22Rv1 (cell line): ENCODE measurements around the gene PRAMEF12.

Experiments
- CTCF ChIP-seq: fragments of 450-650 bp; IDR thresholded peaks from 2 replicates; pipeline ENCODE4 v1.5.1; 2017; ENCODE audit warnings: mild to moderate bottlenecking
- ZFX ChIP-seq: fragments of 450-650 bp; IDR thresholded peaks from 2 replicates; pipeline ENCODE4 v1.6.1; 2017; ENCODE audit warnings: antibody characterized with exemption, borderline replicate concordance

- TF ChIP-seq CTCF = no peak
- TF ChIP-seq ZFX = no peak
Measured at GRCh38 chr1:12772520-12772919, 1.0 kb upstream of the PRAMEF12 start.
